SU-DHL-6 (cell line): Measurements from ENCODE around the gene ACLY.

Experiments
- EZH2phosphoT487 ChIP-seq: fragments of 200-600 bp; sonication (generic), shearing (Covaris generic); conservative IDR thresholded peaks from 2 replicates; pipeline ENCODE4 v1.6.1; 2018; ENCODE audit warnings: mild to moderate bottlenecking, antibody characterized with exemption, low read length, moderate library complexity, mixed read lengths
- TF ChIP-seq, protein P1 (sequence below): fragments of 200-600 bp; sonication (generic); IDR thresholded peaks from one replicate; pipeline ENCODE4 v1.5.1; 2017; ENCODE audit warnings: antibody characterized with exemption, mild to moderate bottlenecking, low read length, moderate library complexity; ENCODE audit not compliant: insufficient read depth, poor library complexity, severe bottlenecking

DNA sequence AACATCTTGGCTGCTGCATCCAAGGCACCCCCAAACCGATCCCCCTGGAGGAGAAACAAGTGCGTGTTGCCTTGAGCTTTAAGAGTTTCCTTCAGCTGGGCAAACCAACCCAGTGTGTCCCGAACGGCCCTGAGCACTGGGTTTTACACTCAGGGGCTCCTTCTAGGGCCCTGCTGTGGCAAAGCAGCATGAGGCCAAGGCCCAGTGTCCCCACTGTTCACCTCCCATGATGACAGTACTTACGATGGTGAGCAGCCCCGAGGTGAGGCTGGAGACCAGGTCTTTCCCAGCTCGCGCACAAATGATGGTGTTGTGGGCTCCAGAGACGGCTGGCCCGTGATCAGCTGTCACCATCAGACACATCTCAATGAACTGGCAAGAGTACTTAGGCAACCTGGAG, 47.0 kb downstream of the ACLY start:
- TF ChIP-seq, protein P1, sequence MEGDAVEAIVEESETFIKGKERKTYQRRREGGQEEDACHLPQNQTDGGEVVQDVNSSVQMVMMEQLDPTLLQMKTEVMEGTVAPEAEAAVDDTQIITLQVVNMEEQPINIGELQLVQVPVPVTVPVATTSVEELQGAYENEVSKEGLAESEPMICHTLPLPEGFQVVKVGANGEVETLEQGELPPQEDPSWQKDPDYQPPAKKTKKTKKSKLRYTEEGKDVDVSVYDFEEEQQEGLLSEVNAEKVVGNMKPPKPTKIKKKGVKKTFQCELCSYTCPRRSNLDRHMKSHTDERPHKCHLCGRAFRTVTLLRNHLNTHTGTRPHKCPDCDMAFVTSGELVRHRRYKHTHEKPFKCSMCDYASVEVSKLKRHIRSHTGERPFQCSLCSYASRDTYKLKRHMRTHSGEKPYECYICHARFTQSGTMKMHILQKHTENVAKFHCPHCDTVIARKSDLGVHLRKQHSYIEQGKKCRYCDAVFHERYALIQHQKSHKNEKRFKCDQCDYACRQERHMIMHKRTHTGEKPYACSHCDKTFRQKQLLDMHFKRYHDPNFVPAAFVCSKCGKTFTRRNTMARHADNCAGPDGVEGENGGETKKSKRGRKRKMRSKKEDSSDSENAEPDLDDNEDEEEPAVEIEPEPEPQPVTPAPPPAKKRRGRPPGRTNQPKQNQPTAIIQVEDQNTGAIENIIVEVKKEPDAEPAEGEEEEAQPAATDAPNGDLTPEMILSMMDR = no peak
- no peak for TF ChIP-seq EZH2phosphoT487
